ENCODE data around the gene RGS12.

The RGS12 gene

GRCh38 chr4:3313139-3313538 lies 20.3 kb downstream of the RGS12 start:
- H3K9me3 Mint-ChIP-seq: no peaks in the 10 kb centered on the region
- peaks cover 13% of the 10 kb centered on the region for H3K36me3 Mint-ChIP-seq (ENCODE audit: low read depth)
- no peak overlapping the region for H3K27ac Mint-ChIP-seq
- H3K4me1 Mint-ChIP-seq (ENCODE audit: low read depth): no peaks in the 10 kb centered on the region
- intact Hi-C loops (cut with micrococcal nuclease): no loop called here
- no peaks in the 10 kb centered on the region for H3K27me3 Mint-ChIP-seq
- no peak overlapping the region for H3K4me3 Mint-ChIP-seq

GRCh38 chr4:3313556-3314228 lies 20.9 kb downstream of the RGS12 start:
- Mint-ChIP-seq H3K27me3 (no peaks in the 10 kb centered on the region), H3K27ac (no peak overlapping the region), H3K36me3 (ENCODE audit: low read depth) (peaks cover 13% of the 10 kb centered on the region), H3K9me3 (no peaks in the 10 kb centered on the region), H3K4me1 (ENCODE audit: low read depth) (no peaks in the 10 kb centered on the region), H3K4me3 (no peak overlapping the region)
- intact Hi-C loops (cut with micrococcal nuclease): no loop called here

GRCh38 chr4:3314706-3315260 lies 22.0 kb downstream of the RGS12 start:
- H3K27me3 Mint-ChIP-seq: no peaks in the 10 kb centered on the region
- peaks cover 13% of the 10 kb centered on the region for H3K36me3 Mint-ChIP-seq (ENCODE audit: low read depth)
- H3K9me3 Mint-ChIP-seq: no peaks in the 10 kb centered on the region
- no peaks in the 10 kb centered on the region for H3K4me1 Mint-ChIP-seq (ENCODE audit: low read depth)
- H3K27ac Mint-ChIP-seq: no peak overlapping the region
- H3K4me3 Mint-ChIP-seq: no peak overlapping the region
- intact Hi-C loops (cut with micrococcal nuclease): no loop called here

GRCh38 chr4:3315566-3315965 lies 22.7 kb downstream of the RGS12 start:
- Mint-ChIP-seq H3K36me3 (ENCODE audit: low read depth) (peaks cover 13% of the 10 kb centered on the region), H3K4me3 (no peak overlapping the region), H3K27ac (no peak overlapping the region), H3K9me3 (no peaks in the 10 kb centered on the region), H3K4me1 (ENCODE audit: low read depth) (no peaks in the 10 kb centered on the region), H3K27me3 (no peaks in the 10 kb centered on the region)
- intact Hi-C loops (cut with micrococcal nuclease): no loop called here

GRCh38 chr4:3316146-3316545 lies 23.3 kb downstream of the RGS12 start:
- H3K36me3 Mint-ChIP-seq (ENCODE audit: low read depth): peaks cover 13% of the 10 kb centered on the region
- intact Hi-C loops (cut with micrococcal nuclease): no loop called here
- H3K4me1 Mint-ChIP-seq (ENCODE audit: low read depth): no peaks in the 10 kb centered on the region
- H3K9me3 Mint-ChIP-seq: no peaks in the 10 kb centered on the region
- no peak overlapping the region for H3K4me3 Mint-ChIP-seq
- no peaks in the 10 kb centered on the region for H3K27me3 Mint-ChIP-seq
- H3K27ac Mint-ChIP-seq: no peak overlapping the region

- H3K27me3 Mint-ChIP-seq: no peaks in the 10 kb centered on the region
- H3K9me3 Mint-ChIP-seq: no peaks in the 10 kb centered on the region
- H3K27ac Mint-ChIP-seq: no peak overlapping the region
- H3K4me3 Mint-ChIP-seq: no peak overlapping the region
- H3K4me1 Mint-ChIP-seq (ENCODE audit: low read depth): no peaks in the 10 kb centered on the region
- intact Hi-C loops (cut with micrococcal nuclease): no loop called here
- H3K36me3 Mint-ChIP-seq (ENCODE audit: low read depth): peaks cover 13% of the 10 kb centered on the region
These were observed 24.3 kb downstream of the RGS12 start for GRCh38 chr4:3317011-3317655.

GRCh38 chr4:3317656-3318211 lies 24.9 kb downstream of the RGS12 start:
- no peak overlapping the region for H3K4me3 Mint-ChIP-seq
- H3K36me3 Mint-ChIP-seq (ENCODE audit: low read depth): peaks cover 13% of the 10 kb centered on the region
- H3K4me1 Mint-ChIP-seq (ENCODE audit: low read depth): no peaks in the 10 kb centered on the region
- H3K9me3 Mint-ChIP-seq: no peaks in the 10 kb centered on the region
- H3K27me3 Mint-ChIP-seq: no peaks in the 10 kb centered on the region
- intact Hi-C loops (cut with micrococcal nuclease): no loop called here
- H3K27ac Mint-ChIP-seq: no peak overlapping the region

GRCh38 chr4:3318561-3319021 lies 25.8 kb downstream of the RGS12 start:
- Mint-ChIP-seq H3K27me3 (no peaks in the 10 kb centered on the region), H3K4me1 (ENCODE audit: low read depth) (no peaks in the 10 kb centered on the region), H3K4me3 (no peak overlapping the region), H3K27ac (no peak overlapping the region), H3K36me3 (ENCODE audit: low read depth) (peaks cover 13% of the 10 kb centered on the region), H3K9me3 (no peaks in the 10 kb centered on the region)
- intact Hi-C loops (cut with micrococcal nuclease): no loop called here

GRCh38 chr4:3320361-3321023 lies 27.7 kb downstream of the RGS12 start:
- no peak overlapping the region for H3K27ac Mint-ChIP-seq
- H3K36me3 Mint-ChIP-seq (ENCODE audit: low read depth): peaks cover 13% of the 10 kb centered on the region
- no peaks in the 10 kb centered on the region for H3K27me3 Mint-ChIP-seq
- intact Hi-C loops (cut with micrococcal nuclease): no loop called here
- no peak overlapping the region for H3K4me3 Mint-ChIP-seq
- H3K9me3 Mint-ChIP-seq: peaks cover 3% of the 10 kb centered on the region
- H3K4me1 Mint-ChIP-seq (ENCODE audit: low read depth): no peaks in the 10 kb centered on the region

GRCh38 chr4:3321295-3321889 lies 28.6 kb downstream of the RGS12 start:
- Mint-ChIP-seq H3K36me3 (ENCODE audit: low read depth) (peaks cover 9% of the 10 kb centered on the region), H3K9me3 (peaks cover 7% of the 10 kb centered on the region), H3K27me3 (no peaks in the 10 kb centered on the region), H3K4me3 (no peak overlapping the region), H3K27ac (no peak overlapping the region), H3K4me1 (ENCODE audit: low read depth) (no peaks in the 10 kb centered on the region)
- intact Hi-C loops (cut with micrococcal nuclease): no loop called here

- H3K27me3 Mint-ChIP-seq: no peaks in the 10 kb centered on the region
- intact Hi-C loops (cut with micrococcal nuclease): no loop called here
These were observed 29.3 kb downstream of the RGS12 start for GRCh38 chr4:3322059-3322550.

GRCh38 chr4:3323071-3323481 lies 30.3 kb downstream of the RGS12 start:
- intact Hi-C loops (cut with micrococcal nuclease): no loop called here
- no peak overlapping the region for H3K27ac Mint-ChIP-seq
- peaks cover 7% of the 10 kb centered on the region for H3K9me3 Mint-ChIP-seq
- no peaks in the 10 kb centered on the region for H3K4me1 Mint-ChIP-seq (ENCODE audit: low read depth)
- H3K27me3 Mint-ChIP-seq: no peaks in the 10 kb centered on the region
- H3K36me3 Mint-ChIP-seq (ENCODE audit: low read depth): no peaks in the 10 kb centered on the region
- H3K4me3 Mint-ChIP-seq: no peak overlapping the region

More at GRCh38 chr4:3322059-3322550, 29.3 kb downstream of the RGS12 start:
- peaks cover 7% of the 10 kb centered on the region for H3K9me3 Mint-ChIP-seq
- no peaks in the 10 kb centered on the region for H3K4me1 Mint-ChIP-seq (ENCODE audit: low read depth)
- H3K36me3 Mint-ChIP-seq (ENCODE audit: low read depth): peaks cover 5% of the 10 kb centered on the region
- H3K27ac Mint-ChIP-seq: no peak overlapping the region
- no peak overlapping the region for H3K4me3 Mint-ChIP-seq

GRCh38 chr4:3324093-3324815 lies 31.4 kb downstream of the RGS12 start:
- Mint-ChIP-seq H3K4me1 (ENCODE audit: low read depth) (no peaks in the 10 kb centered on the region), H3K4me3 (no peak overlapping the region), H3K36me3 (ENCODE audit: low read depth) (no peaks in the 10 kb centered on the region), H3K9me3 (peaks cover 7% of the 10 kb centered on the region), H3K27ac (no peak overlapping the region), H3K27me3 (no peaks in the 10 kb centered on the region)
- intact Hi-C loops (cut with micrococcal nuclease): no loop called here
